ENCODE results near the gene COL13A1. TPM values are rescaled to one million over a fixed set of nuclear protein-coding genes. Genes with fewer than 3 reads are reported as not detected.

Gene COL13A1
- total RNA-seq, 4 donors from 2014 or later: 1.2 to 4.2 (median 2.6) TPM

DNA sequence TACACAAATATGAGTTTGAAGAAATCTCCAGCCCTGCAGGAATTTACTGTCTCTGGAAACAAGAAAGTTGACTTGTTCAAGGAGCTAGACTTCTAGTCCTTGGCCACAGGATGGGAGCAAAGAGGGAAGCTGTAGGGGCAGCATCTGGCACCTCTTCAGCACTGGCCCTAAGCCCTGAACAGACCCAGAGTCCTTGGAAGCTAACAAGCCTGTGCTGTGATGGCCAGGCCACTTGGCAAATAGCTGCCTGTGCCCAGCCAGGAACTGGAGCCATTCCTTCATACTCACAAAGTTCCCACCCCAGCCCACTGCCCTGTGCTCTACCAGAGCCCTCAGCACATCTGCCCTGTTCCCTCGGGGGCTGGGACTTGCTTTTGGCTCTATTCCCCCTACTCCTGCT lies 9.4 kb upstream of the COL13A1 start:
- peaks cover 0 to 25% (median 13%) of the 10 kb centered on the region in 4 donors for H3K4me1 ChIP-seq
- no peak for DNase-seq (ENCODE audit: extremely low spot score)
- H3K9me3 ChIP-seq: peaks cover 0 to 16% (median 15%) of the 10 kb centered on the region in 4 donors
- H3K27ac ChIP-seq (replicated peaks in 1 of 4): no peak overlapping the region
- no peak overlapping the region for H3K4me3 ChIP-seq
- TF ChIP-seq POLR2A (IDR thresholded peaks at IDR 0.05; ENCODE audit: low read depth) (no peak), EP300 (IDR thresholded peaks at IDR 0.05) (no peak), POLR2AphosphoS5 (IDR thresholded peaks at IDR 0.05) (no peak)
- TF ChIP-seq, protein P1, sequence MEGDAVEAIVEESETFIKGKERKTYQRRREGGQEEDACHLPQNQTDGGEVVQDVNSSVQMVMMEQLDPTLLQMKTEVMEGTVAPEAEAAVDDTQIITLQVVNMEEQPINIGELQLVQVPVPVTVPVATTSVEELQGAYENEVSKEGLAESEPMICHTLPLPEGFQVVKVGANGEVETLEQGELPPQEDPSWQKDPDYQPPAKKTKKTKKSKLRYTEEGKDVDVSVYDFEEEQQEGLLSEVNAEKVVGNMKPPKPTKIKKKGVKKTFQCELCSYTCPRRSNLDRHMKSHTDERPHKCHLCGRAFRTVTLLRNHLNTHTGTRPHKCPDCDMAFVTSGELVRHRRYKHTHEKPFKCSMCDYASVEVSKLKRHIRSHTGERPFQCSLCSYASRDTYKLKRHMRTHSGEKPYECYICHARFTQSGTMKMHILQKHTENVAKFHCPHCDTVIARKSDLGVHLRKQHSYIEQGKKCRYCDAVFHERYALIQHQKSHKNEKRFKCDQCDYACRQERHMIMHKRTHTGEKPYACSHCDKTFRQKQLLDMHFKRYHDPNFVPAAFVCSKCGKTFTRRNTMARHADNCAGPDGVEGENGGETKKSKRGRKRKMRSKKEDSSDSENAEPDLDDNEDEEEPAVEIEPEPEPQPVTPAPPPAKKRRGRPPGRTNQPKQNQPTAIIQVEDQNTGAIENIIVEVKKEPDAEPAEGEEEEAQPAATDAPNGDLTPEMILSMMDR (IDR thresholded peaks at IDR 0.05): no peak
- no peaks in the 10 kb centered on the region for H3K36me3 ChIP-seq
- H3K27me3 ChIP-seq: no peaks in the 10 kb centered on the region
- intact Hi-C loops (cut with DNase I): no loop called here
- WGBS: 55% methylated on average over 1 of the region's 1 CpG

DNA sequence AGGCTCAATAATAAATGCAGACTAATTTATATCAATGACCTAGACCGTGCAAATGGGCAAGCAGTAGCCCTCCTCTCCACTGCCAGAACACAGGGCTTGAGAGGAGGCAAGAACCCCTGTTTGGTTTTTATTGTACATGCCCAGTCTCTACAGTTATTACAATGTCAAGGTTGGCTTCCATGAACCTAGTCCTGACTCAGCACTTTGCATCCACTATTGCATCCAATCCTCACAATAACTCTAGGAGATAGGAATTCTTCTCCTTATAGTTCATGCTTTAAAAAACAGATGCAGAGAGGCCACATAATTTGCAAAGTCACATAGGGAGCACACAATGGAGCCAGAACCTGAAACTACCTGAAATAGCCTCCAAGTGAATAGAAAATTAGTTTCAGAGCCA lies 7.0 kb upstream of the COL13A1 start:
- intact Hi-C loops (cut with DNase I): no loop called here
- H3K27ac ChIP-seq (replicated peaks in 1 of 4): no peak overlapping the region
- H3K4me1 ChIP-seq: peaks cover 0 to 3% (median 1%) of the 10 kb centered on the region in 4 donors
- no peaks in the 10 kb centered on the region for H3K27me3 ChIP-seq
- no peak for DNase-seq (ENCODE audit: extremely low spot score)
- no peak overlapping the region for H3K4me3 ChIP-seq
- TF ChIP-seq EP300 (IDR thresholded peaks at IDR 0.05): no peak
- TF ChIP-seq POLR2AphosphoS5 (IDR thresholded peaks at IDR 0.05): no peak
- TF ChIP-seq, protein P1 (IDR thresholded peaks at IDR 0.05): no peak
- TF ChIP-seq POLR2A (IDR thresholded peaks at IDR 0.05; ENCODE audit: low read depth): no peak
- H3K9me3 ChIP-seq: peaks cover 0 to 16% (median 15%) of the 10 kb centered on the region in 4 donors
- WGBS: 45% methylated on average over 1 of the region's 1 CpG
- no peaks in the 10 kb centered on the region for H3K36me3 ChIP-seq

DNA sequence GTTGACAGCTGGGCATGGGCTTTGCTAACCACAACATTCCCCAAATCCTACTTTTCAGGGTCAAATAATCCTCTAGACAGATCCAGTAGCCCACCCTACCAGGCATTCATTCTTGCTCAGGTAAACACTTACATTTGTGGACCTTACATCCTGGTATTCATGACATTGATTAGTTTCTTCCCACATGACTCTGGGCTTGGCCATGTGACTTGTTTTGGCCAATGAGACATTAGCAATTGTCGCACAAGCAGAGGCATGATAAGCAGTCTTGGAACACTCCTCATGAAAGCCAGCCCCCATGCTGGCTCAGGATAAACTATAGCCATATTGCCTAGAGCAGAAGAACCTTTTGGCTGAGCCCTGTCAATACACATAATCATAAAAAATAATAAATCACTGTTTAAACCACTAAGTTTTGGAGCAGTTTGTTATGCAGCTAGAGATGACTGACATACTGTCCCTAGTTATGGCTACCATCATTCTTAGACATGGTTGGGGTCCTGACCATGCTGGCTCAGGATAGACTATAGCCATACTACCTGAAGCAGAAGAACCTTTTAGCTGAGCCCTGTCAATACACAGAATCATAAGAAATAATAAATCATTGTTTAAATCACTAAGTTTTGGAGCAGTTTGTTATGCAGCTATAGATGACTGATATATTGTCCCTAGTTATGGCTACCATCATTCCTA lies 6.3 kb upstream of the COL13A1 start:
- intact Hi-C loops (cut with DNase I): no loop called here
- TF ChIP-seq POLR2AphosphoS5 (IDR thresholded peaks at IDR 0.05): no peak
- no peak for TF ChIP-seq POLR2A (IDR thresholded peaks at IDR 0.05; ENCODE audit: low read depth)
- TF ChIP-seq, protein P1 (IDR thresholded peaks at IDR 0.05): no peak
- no peak for TF ChIP-seq EP300 (IDR thresholded peaks at IDR 0.05)
- Histone ChIP-seq H3K27ac (replicated peaks in 1 of 4) (no peak overlapping the region), H3K27me3 (no peaks in the 10 kb centered on the region), H3K36me3 (no peaks in the 10 kb centered on the region), H3K9me3 (peaks cover 0 to 16% (median 15%) of the 10 kb centered on the region in 4 donors), H3K4me3 (no peak overlapping the region), H3K4me1 (peaks cover 0 to 3% (median 0%) of the 10 kb centered on the region in 4 donors)
- 46% methylated on average over 1 of the region's 1 CpG for WGBS
- no peak for DNase-seq (ENCODE audit: extremely low spot score)

DNA sequence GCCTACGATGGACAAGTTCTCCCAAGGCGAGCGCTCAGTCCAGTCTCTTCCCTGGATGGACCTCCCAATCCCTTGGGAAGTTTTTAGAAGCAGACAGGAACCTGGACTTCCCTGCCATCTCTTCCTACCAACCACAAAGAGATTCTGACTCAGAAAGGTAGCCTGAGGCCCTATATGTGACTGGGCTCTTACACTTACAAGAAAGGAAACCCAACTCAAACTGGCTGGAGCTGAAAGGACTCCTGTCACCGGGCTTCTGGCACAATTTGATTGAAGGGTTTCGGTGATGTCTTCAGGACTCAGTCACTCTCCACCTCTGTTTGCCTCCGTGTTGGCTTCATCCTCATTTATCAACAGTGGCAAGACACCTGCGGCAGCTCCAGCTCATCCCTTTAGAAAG lies 3.7 kb upstream of the COL13A1 start:
- WGBS: 80% methylated on average over 7 of the region's 7 CpGs
- Histone ChIP-seq H3K4me3 (no peak overlapping the region), H3K27ac (replicated peaks in 1 of 4) (no peak overlapping the region), H3K9me3 (peaks cover 0 to 16% (median 15%) of the 10 kb centered on the region in 4 donors), H3K36me3 (no peaks in the 10 kb centered on the region), H3K27me3 (peaks cover 0 to 19% (median 6%) of the 10 kb centered on the region in 4 donors), H3K4me1 (peaks cover 18 to 28% (median 21%) of the 10 kb centered on the region in 4 donors)
- intact Hi-C loops (cut with DNase I): no loop called here
- TF ChIP-seq POLR2A (IDR thresholded peaks at IDR 0.05; ENCODE audit: low read depth) (no peak), POLR2AphosphoS5 (IDR thresholded peaks at IDR 0.05) (no peak), EP300 (IDR thresholded peaks at IDR 0.05) (no peak)
- TF ChIP-seq, protein P1 (IDR thresholded peaks at IDR 0.05): no peak
- DNase-seq (ENCODE audit: extremely low spot score): no peak
